HS-5 (cell line): ENCODE measurements around the gene CPSF3.
"Not testable (repeated sequence)": the region's sequence is repeated elsewhere in the genome, so short reads cannot be mapped to it uniquely, and the experiment has no call there.

Experiments used
- DNase-seq: peaks from one replicate; pipeline ENCODE4 v3.0.0-alpha.2; 2012; ENCODE audit warnings: low read depth

Gene CPSF3

DNA sequence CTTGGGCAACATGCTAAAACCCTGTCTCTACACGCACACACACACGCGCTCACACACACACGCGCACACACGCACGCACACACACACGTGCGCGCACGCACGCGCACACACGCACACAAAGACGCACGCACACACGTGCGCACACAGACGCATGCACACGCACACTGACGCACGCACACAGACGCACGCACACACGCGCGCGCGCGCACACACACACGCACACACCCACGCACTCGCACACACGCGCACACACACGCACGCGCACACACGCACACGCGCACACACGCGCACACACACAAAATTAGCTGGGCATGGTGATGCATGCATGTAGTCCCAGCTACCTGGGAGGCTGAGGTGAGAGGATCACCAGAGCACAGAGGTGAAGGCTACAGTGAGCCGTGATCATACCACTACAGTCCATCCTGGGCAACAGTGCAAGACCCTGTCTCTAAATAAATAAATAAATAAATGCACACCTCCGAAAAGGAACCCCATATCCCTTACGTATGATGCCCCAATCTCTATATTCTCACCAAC is 42.8 kb downstream of the CPSF3 start:
- DNase-seq = no peak

DNA sequence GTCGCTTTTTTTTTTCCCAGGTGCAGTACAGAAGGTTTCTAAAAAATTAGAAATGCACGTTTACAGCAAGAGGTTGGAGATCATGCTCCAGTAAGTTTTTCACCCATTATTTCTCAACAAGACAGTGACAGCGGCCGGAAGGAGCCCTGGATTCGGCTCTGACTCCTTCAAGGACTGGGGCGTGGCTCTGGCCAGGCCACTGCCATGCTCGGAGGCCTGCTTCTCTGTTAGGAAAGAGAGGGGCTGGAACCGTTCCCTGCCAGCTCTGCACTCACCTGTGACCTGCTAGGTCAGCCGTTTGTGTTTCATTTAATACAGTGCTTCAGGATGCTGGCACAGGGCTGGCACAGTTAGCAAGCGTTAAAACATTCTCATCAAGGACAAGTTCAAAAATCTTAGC is 44.2 kb downstream of the CPSF3 start:
- no peak for DNase-seq

DNA sequence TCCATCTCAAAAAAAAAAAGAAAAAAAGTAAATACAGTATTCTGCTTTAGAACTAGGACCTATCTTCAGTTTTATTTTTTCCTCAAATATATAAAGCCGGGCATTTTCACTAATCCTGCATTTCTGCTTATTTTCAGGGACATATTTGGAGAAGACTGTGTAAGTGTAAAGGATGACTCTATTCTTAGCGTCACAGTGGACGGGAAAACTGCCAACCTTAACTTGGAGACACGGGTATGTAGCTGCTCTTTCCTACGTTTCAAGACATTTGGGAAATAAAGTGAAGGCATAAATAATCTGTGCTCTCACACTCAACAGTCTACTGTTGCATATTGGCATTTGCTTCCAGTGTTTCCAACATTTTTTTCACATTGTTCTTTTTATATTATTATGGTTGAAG is 47.8 kb downstream of the CPSF3 start:
- DNase-seq = no peak

DNA sequence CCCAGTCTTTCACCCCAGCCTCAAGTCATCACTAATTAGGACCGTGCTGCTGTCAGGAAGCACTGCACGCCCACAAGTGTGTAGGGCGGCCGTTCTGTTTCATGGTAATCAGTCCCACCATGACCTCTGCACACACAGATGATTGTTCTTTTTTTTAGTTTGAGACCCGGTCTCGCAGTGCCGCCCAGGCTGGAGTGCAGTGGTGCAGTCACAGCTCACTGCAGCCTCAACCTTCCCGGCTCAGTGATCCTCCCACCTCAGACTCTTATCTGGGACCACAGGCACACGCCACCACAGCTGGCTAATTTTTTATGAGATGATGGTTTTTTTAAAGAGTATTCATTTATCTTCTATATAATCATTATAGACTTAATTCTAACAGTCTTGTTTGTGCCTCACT is 49.1 kb downstream of the CPSF3 start:
- no peak for DNase-seq

DNA sequence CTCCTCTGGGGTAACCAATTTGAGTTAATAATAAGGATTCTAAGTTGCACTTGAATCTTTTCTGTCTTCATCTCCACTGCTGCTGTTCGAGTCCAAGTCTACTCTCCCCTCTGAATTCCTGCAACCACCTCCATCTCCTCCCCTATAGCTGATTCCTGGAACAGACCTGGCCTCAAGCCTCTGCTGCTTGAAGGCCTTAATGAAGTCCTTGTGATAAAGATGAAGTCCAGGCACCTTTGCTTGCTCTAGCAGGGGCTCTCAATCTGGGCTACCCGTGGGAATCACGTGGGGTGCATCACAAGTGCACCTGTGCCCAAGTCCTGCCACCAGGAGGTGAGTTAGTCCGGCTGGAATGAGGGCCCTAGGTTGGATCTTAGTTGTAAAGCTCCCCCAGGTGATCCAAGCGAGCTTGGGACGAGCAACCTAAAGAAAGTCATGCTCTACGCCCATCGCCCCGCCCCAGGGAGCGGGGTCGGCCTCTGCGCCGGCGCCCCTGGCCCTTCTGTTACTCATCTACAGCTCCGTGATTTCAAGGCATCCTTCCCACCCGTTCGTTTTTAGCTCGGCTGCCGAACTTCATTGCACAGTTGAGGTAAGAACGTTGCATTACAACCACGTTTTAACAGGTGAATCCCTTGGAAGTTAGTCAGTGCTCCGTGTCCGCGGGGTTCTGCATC is 50.0 kb downstream of the CPSF3 start:
- no peak for DNase-seq

DNA sequence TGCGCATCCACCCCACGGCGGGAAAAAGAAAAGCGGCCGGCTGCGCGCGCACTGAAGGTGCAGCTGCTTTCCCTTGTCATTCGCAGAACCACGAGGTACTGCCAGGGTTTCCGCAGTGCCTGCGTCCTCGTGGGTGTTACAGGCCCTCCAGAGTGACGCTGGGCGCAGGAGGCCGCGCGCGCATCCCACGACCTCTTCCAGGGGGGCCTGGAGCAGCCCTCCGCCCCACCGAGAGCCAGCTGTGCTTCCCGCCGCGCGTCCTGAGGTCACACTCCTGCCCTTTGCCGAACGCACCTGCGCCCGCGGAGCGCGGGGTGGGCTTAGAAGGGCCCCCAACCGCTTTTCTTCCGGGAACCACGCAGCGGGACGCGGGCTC is 50.5 kb downstream of the CPSF3 start:
- no peak for DNase-seq

DNA sequence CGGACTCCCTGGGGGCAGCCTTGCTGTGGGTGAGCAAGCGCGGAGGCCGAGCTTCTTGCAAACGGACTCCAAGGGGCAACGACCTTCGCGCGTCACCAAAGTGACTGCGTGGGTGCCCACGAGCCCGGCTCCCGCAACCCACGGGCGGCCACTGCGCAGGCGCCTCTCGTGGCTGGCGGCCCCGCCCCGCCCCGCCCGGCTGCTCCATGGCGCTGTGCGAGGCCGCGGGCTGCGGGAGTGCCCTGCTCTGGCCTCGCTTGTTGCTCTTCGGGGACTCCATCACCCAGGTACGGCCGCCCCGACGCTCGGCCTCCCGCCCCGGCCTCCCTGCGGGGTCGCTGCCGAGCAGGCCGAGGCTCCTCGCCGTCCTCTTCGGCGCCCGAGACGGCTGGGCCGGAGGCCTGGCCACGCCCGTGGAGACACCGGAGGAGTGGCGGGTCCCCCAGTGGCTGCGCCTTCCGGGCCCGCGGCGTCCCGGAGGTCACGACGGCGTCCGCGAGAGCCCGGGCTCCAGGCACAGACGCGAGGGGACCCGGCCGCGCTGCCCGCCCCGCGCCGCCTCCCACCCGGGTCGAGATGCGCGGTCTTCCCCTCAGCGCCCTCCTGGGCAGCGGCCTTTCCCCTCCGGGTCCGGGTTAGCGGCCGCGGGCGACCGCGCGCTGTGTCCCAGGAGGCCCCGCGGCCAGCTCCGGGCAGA is 51.1 kb downstream of the CPSF3 start, which contains the start of gene IAH1:
TSS of gene IAH1 (plus strand) at position 191 of the 697 bp plus-strand sequence. CDS start at position 207, 16 bp downstream.
- DNase-seq = peak; percentile 15

DNA sequence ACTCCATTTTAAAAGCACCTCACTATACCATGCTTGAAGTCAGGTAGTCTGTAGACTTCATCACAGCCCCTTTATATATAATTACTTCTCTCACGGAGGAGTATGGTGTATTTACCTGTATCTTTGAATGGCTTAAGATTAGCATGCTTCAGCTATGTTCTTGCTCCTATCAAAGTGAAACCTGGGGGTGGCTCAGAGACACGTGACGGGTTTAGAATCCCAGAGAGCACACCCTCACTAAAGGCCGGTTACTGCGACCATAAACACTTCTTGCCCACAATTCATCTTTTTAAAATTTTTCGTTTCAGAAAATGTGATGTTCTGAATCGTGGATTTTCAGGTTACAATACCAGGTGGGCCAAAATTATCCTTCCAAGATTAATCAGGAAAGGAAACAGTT is 54.5 kb downstream of the CPSF3 start:
- DNase-seq = no peak

DNA sequence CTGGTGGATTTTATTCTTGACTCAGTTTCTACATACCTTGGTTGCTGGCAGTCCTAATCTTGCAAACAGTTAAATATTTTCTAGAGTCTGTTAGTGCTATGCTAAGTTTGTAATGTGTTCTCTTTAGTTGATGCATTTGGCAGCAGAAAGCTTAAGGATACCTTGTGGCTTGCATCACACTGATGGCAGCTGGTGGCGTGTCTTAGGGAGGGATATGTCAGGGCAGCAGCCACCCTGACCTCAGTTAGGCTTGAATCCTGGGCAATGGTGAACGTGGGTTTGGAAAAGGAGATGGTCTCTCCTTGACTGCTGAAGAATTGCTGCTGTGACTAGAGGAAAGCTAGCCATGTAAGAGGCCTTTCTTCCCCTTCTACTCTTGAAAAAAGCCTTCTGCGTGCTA is 55.1 kb downstream of the CPSF3 start:
- DNase-seq = no peak

DNA sequence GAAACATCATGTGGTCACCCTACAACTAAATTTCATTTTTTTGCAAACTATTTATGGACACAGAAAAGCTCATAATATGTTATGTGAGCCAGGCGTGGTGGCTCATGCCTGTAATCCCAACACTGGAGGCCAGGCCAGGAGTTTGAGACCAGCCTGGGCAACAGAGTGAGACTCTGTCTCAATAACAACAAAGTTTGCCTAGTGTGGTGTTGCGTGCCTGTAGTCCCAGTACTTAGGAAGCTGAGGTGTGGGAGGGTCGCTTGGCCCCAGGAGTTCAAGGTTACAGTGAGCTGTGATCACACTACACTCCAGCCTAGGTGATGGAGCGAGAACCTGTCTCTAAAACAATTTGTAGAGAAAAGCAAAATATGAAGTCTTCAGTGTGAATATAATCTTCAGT is 56.7 kb downstream of the CPSF3 start:
- no peak for DNase-seq

DNA sequence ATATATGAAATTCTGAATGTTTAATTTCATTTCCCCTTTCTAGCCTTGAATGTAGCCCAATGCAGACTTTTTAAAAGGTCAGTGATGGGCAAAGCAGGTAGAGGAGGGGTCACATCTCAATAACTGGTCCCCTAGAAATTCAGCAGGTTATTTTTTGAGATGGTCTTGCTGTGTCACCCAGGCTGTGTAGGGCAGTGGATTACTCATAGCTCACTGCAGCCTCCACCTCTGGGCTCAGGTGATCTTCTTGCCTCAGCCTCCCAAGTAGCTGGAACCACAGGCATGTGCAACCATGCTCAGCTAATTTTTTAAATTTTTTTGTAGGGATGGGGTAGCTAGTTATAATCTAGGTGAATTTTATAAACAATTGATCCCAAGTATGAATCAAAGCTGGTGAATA is 59.7 kb downstream of the CPSF3 start:
- no peak for DNase-seq

DNA sequence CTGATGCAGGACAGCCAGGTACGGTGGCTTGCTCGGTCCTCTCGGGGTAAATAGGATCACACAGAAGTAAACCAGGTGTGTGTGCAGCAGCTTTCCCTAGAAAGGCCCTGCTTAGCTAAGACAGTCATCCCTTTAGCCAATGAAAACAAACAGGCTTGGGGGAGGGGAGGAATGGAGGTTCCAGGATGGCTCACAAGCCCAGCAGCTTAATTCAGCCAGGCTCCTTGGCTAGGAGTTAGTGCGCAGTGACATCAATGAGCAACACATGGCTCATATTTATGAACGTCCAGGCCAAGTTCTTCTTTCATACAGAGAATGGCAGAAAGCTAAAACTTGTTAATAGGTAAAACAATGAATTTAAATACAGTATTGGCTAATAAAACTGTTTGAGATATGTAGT is 61.1 kb downstream of the CPSF3 start:
- no peak for DNase-seq

DNA sequence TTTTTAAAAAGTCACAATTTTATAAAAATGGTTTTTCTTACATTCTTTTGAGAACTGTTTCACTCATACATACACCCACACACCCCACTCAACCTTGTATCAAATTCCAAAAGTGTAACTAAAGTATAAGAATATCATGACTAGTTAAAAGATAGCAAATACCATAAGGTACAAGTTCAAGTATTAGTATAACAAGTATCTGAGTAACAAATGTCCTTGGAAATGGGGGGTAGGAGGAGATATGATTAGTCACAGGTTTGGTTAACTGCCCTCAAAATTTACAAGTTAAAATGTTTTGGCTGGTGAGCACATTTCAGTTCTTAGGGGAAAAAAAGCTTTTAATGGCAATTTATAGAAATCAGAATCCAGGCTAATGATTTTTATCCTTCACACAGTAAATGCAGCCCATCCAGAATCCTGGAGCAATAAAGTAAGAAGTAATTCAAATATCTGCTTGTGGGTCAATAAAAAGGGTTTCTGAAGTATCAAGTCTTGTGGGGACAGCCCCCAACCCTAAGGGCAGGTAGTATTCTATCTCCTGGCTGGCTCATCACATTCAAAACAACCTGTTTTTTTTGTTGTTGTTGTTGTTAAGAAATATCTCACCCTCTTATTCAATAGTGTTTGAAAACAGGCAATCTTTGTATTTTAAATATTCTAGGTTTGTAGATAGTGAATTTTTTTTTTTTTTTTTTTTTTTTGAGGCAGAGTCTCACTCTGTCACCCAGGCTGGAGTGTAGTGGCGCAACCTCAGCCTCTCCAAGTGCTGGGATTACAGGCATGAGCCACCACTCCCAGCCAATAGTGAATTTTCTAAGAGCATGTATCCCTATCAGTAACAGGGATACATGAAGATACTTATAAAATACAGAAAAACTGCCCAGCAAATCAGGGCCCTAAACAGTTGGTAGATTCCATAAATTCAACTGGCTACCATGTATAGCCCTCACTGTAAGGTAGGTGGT is 65.4 kb downstream of the CPSF3 start:
- no peak for DNase-seq

DNA sequence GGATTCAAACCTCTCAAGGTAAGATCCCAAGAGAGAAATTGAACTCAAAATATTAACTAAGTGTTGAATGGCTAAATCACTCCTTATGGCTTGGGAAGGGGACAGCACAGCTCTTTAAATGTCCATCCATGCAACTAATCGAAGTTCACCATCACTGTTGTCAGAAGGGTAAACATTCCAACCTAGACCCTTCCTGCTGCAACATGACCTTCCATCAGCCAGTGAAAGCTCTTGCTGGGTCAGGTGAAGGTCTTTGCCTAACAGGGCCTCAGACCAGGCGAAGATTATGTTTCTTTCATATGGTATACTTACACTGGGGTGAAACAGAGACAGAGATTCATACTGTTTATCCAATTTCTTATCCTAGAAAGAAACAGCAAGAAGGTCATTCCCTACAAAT is 67.3 kb downstream of the CPSF3 start:
- DNase-seq = no peak

DNA sequence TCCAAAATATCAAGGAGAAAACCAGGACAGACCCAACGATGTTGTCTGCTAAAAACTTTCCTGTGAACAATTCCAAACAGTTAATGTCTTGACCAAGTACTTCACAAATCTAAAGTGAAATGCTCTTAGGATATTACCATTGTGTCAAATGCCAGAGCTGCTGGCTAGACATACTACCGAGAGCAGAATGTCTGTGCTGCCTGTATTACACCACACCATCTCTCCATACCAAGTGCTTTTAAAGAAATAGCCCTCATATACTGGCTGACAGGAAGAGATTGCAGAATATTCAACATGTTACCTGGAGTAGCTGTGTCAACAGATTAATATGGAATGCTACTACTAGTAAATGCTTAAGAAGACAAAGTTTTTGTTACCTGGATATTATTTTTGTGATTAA is 69.5 kb downstream of the CPSF3 start:
- DNase-seq = no peak

DNA sequence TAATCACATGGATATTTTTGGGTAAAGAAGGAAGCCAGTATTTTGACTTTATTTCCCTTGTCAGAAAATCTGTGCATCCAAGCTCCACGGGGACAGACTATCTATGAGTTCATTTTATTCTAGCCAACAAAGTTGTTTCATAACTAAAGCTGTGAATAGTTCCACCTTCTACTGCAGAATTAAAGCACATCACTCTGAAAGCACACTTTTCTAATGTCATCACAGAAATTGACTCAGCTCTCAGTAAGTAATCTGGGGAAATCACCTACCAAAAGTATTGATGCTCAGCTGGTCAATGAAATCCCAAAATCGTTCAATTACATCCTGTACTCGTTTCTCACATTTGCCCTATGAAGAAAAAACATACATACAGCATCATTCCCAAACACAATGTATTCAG is 70.0 kb downstream of the CPSF3 start:
- DNase-seq = no peak

DNA sequence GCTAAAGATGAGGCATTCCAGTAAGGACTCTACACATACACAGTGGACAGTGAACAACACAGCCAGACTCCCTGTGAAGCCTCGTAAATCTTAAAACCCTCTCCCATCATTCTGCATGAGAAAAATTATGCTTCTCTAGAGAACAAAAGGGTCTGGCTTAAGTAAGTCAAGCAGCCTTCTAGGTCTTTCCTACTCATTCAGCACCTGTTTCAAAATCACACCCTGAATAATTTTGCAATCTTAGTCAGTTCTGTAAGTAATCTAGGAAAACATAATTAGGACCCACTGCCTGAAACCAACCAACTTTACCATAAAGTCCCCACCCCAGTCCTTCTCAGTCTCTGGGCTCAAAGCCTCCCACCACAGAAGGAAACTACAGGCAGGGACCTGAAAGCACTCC is 70.6 kb downstream of the CPSF3 start:
- DNase-seq = no peak

DNA sequence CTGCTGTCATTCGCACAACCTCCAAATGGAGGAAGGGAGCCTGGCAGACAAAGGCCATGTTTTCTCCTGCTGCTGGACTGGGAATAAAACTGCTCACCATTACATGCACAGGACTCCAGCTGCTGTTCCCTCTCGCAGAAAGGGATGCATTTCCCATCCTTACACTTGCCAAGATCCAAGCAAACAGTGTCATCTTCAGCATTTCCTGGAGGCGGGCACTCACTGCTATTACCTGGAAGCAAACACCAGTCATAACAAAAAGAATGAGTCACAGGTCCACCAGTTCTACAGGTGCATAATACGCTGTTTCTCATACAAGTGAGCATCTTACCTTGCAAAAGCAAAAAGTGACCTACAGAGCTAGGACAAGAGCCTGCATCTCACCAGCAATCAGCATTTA is 73.6 kb downstream of the CPSF3 start:
- DNase-seq = no peak

DNA sequence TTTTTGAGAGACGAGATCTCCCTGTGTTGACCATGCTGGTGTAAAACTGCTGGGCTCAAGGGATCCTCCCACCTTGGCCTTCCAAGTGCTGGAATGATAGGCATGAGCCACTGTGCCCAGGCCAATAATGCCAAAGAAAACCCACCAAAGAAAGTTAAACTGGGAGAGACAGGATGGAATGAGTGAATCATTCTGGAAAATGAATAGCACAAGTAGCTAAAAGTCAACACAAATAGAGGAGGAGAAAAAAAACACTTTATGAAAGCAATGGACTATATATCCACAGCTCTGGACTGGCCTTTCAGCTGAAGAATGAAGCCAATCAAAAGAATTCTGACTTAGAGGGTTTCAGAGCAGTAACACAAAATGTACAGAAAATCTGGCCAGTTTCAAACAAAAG is 74.8 kb downstream of the CPSF3 start:
- DNase-seq = no peak

DNA sequence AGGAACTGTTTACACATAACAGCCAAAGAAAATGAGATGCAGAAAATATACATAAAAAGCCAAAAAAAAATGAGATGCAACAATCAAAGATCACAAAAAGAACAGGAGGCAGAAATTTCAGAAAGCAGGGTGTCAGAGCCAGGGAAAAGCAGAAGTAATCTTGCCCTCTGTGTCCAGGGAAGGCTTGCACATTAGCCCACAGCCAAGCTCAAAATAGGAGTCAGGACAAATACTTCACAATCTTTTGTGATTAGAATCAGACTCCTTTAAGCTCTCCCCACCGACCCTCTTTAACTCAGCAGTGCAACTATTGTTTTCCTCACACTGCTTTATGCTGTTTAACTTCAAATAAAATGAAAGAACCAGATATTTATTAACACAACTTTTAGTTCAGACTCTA is 85.5 kb downstream of the CPSF3 start:
- DNase-seq = no peak

DNA sequence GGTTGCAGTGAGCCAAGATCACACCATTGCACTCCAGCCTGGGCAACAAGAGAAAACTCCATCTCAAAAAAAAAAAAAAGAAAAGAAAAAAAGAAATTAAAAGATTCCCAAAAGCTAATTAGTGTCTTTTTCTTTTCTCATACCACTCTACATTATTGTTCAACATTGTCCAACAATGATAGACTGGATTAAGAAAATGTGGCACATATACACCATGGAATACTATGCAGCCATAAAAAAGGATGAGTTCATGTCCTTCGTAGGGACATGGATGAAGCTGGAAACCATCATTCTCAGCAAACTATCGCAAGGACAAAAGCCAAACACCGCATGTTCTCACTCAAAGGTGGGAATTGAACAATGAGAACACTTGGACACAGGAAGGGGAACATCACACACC is 90.5 kb downstream of the CPSF3 start:
- not testable (repeated sequence) for DNase-seq

DNA sequence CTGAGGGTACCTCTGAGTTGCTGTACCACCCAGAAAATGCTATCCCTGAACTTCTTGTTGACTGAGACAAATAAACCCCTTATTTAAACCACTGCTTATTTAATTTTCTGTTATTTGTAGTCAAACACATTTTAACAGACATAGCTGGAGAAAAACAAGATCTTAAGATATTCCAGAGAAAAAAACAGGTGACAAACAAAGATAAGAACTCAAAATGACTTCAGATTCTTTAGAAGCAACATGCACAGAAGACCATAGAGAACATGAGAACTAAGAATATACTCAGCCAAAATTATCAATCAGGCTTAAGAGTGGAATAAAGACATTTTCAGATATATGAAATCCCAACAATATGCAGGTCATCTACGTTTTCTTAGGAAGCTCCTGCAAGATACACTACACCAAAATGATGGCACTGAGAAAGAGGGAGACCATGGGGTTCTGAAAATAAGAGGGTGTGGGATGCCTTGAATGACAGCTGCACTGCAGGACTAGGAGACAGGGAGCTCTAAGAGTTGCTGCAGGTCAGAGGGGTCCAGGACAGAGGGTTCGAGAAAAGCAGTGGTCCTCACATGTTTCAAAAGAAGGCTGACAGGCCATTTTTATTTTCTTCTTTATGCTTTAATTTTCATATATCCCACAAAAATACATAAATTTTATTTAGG is 93.8 kb downstream of the CPSF3 start:
- no peak for DNase-seq
